Subcutaneous abdominal adipose tissue (tissue), 5 donors: ENCODE measurements around the gene ENTPD6.

Experiments used
- H3K27ac ChIP-seq: one replicate; pipeline ENCODE4 v1.7.0; 2013; ENCODE audit warnings: low read depth, mild to moderate bottlenecking, inconsistent platforms, low read length, moderate library complexity
- H3K27me3 ChIP-seq, 5 donors: one replicate each; pipeline ENCODE4 v1.7.0; 2013; ENCODE audit warnings: low read length in 5 of 5, inconsistent platforms in 1 of 5; ENCODE audit not compliant: control insufficient read depth in 5 of 5, insufficient read depth in 4 of 5
- H3K36me3 ChIP-seq, 5 donors: one replicate each; pipeline ENCODE4 v1.7.0; 2013; ENCODE audit warnings: low read length in 5 of 5; ENCODE audit not compliant: control insufficient read depth in 5 of 5, insufficient read depth in 5 of 5
- H3K4me1 ChIP-seq, 5 donors: one replicate each; pipeline ENCODE4 v1.7.0; 2013; ENCODE audit warnings: low read length in 5 of 5, mild to moderate bottlenecking in 3 of 5, moderate library complexity in 1 of 5; ENCODE audit not compliant: control insufficient read depth in 5 of 5, insufficient read depth in 5 of 5
- H3K4me3 ChIP-seq, 5 donors: one replicate each; pipeline ENCODE4 v1.7.0; 2013; ENCODE audit warnings: low read length in 5 of 5, low read depth in 1 of 5
- H3K9ac ChIP-seq, 5 donors: one replicate each; pipeline ENCODE4 v1.7.0; 2013; ENCODE audit warnings: low read length in 5 of 5, mild to moderate bottlenecking in 4 of 5, moderate library complexity in 3 of 5
- H3K9me3 ChIP-seq, 5 donors: one replicate each; pipeline ENCODE4 v1.7.0; 2013; ENCODE audit warnings: low read length in 5 of 5; ENCODE audit not compliant: control insufficient read depth in 5 of 5
- donor health status: healthy.
- donor health status: healthy.
- donor health status: healthy.
- donor health status: healthy.
- donor health status: healthy.

Gene ENTPD6

GRCh38 chr20:25198663-25199383 lies 3.3 kb downstream of the ENTPD6 start:
- Histone ChIP-seq H3K27me3 (no peaks in the 10 kb centered on the region), H3K9ac (no peak overlapping the region), H3K9me3 (no peaks in the 10 kb centered on the region), H3K36me3 (no peaks in the 10 kb centered on the region), H3K4me3 (no peak overlapping the region), H3K27ac (no peak overlapping the region), H3K4me1 (peaks cover 4 to 38% (median 33%) of the 10 kb centered on the region in 5 donors)

GRCh38 chr20:25199473-25200260 lies 4.2 kb downstream of the ENTPD6 start:
- Histone ChIP-seq H3K36me3 (no peaks in the 10 kb centered on the region), H3K4me3 (no peak overlapping the region), H3K27me3 (no peaks in the 10 kb centered on the region), H3K27ac (no peak overlapping the region), H3K9ac (peak overlapping the region in 1 of 5 donors; percentile 0), H3K4me1 (peaks cover 4 to 36% (median 31%) of the 10 kb centered on the region in 5 donors), H3K9me3 (no peaks in the 10 kb centered on the region)

GRCh38 chr20:25203089-25203488 lies 7.6 kb downstream of the ENTPD6 start:
- Histone ChIP-seq H3K27me3 (no peaks in the 10 kb centered on the region), H3K9me3 (no peaks in the 10 kb centered on the region), H3K9ac (no peak overlapping the region), H3K27ac (no peak overlapping the region), H3K36me3 (peaks cover 0 to 9% (median 0%) of the 10 kb centered on the region in 5 donors), H3K4me1 (peaks cover 0 to 16% (median 6%) of the 10 kb centered on the region in 5 donors), H3K4me3 (no peak overlapping the region)

GRCh38 chr20:25203871-25204320 lies 8.4 kb downstream of the ENTPD6 start:
- Histone ChIP-seq H3K9ac (no peak overlapping the region), H3K4me3 (no peak overlapping the region), H3K27me3 (no peaks in the 10 kb centered on the region), H3K9me3 (no peaks in the 10 kb centered on the region), H3K36me3 (peaks cover 0 to 9% (median 0%) of the 10 kb centered on the region in 5 donors), H3K4me1 (peaks cover 0 to 16% (median 6%) of the 10 kb centered on the region in 5 donors), H3K27ac (no peak overlapping the region)

GRCh38 chr20:25204550-25205276 lies 9.2 kb downstream of the ENTPD6 start:
- Histone ChIP-seq H3K36me3 (peaks cover 0 to 9% (median 1%) of the 10 kb centered on the region in 5 donors), H3K4me1 (peaks cover 0 to 16% (median 5%) of the 10 kb centered on the region in 5 donors), H3K9ac (peak overlapping the region in 2 of 5 donors; percentile 10 to 19), H3K27me3 (no peaks in the 10 kb centered on the region), H3K27ac (no peak overlapping the region), H3K4me3 (no peak overlapping the region), H3K9me3 (no peaks in the 10 kb centered on the region)

- H3K9me3 ChIP-seq: no peaks in the 10 kb centered on the region
- peaks cover 0 to 9% (median 7%) of the 10 kb centered on the region in 5 donors for H3K36me3 ChIP-seq
- H3K9ac ChIP-seq: peak overlapping the region in 1 of 5 donors; percentile 10
- H3K4me1 ChIP-seq: peaks cover 0 to 16% (median 3%) of the 10 kb centered on the region in 5 donors
- H3K4me3 ChIP-seq: no peak overlapping the region
- no peaks in the 10 kb centered on the region for H3K27me3 ChIP-seq
- no peak overlapping the region for H3K27ac ChIP-seq
Observed at GRCh38 chr20:25205277-25206062, 10.0 kb downstream of the ENTPD6 start.

- H3K27me3 ChIP-seq: no peaks in the 10 kb centered on the region
- no peaks in the 10 kb centered on the region for H3K9me3 ChIP-seq
- H3K27ac ChIP-seq: no peak overlapping the region
- no peak overlapping the region for H3K4me3 ChIP-seq
- no peak overlapping the region for H3K9ac ChIP-seq
- peaks cover 0 to 16% (median 3%) of the 10 kb centered on the region in 5 donors for H3K4me1 ChIP-seq
- H3K36me3 ChIP-seq: peaks cover 2 to 13% (median 8%) of the 10 kb centered on the region in 5 donors
Observed at GRCh38 chr20:25206063-25206403, 10.5 kb downstream of the ENTPD6 start.

- Histone ChIP-seq H3K4me1 (peaks cover 0 to 16% (median 3%) of the 10 kb centered on the region in 5 donors), H3K4me3 (no peak overlapping the region), H3K36me3 (peaks cover 3 to 18% (median 14%) of the 10 kb centered on the region in 5 donors), H3K9ac (no peak overlapping the region), H3K9me3 (no peaks in the 10 kb centered on the region), H3K27ac (no peak overlapping the region), H3K27me3 (no peaks in the 10 kb centered on the region)
Observed at GRCh38 chr20:25206548-25206947, 11.0 kb downstream of the ENTPD6 start.

- Histone ChIP-seq H3K4me1 (peaks cover 0 to 16% (median 3%) of the 10 kb centered on the region in 5 donors), H3K27me3 (no peaks in the 10 kb centered on the region), H3K27ac (no peak overlapping the region), H3K4me3 (no peak overlapping the region), H3K36me3 (peaks cover 3 to 26% (median 22%) of the 10 kb centered on the region in 5 donors), H3K9ac (no peak overlapping the region), H3K9me3 (no peaks in the 10 kb centered on the region)
Observed at GRCh38 chr20:25207149-25207959, 11.8 kb downstream of the ENTPD6 start.
